B cell (primary cell): ENCODE results near the gene PCDH8. TPM values are rescaled to one million over a fixed set of nuclear protein-coding genes. Genes with fewer than 3 reads are reported as not detected.
A peak's percentile ranks its signal among the peaks of the same experiment; 100 is the strongest.

Experiments used
- ATAC-seq: fragments of 200-7000 bp; cut with Tn5 transposase; one replicate; pipeline ENCODE4 v1.10.0; 2021; ENCODE audit warnings: low read depth, mild to moderate bottlenecking, moderate number of reproducible peaks, moderate library complexity
- CTCF ChIA-PET: fragments of 350-600 bp; sonication (Branson Sonifier 250); formaldehyde crosslinking; loops from one replicate; lab custom pipeline; 2021; ENCODE audit warnings: antibody characterized with exemption, inconsistent platforms; lab: Charles Lee
- POLR2A ChIA-PET: fragments of 350-600 bp; sonication (Branson Sonifier 250); formaldehyde crosslinking; loops from one replicate; lab custom pipeline; 2021; ENCODE audit warnings: antibody characterized with exemption; lab: Charles Lee
- DNase-seq: peaks from one replicate; pipeline ENCODE4 v3.0.0; 2013
- H2AFZ ChIP-seq: 2 replicates; pipeline ENCODE4 v1.6.1; 2012; ENCODE audit warnings: mild to moderate bottlenecking, low read depth, low read length; ENCODE audit not compliant: insufficient read depth, poor library complexity, severe bottlenecking
- H3K27ac ChIP-seq, 2 donors: 1 replicate in 1 of 2; 2 replicates in 1 of 2; pipeline ENCODE4 v1.5.1; 2012 to 2013; ENCODE audit warnings: low read length in 2 of 2, mild to moderate bottlenecking in 2 of 2, moderate library complexity in 1 of 2
- H3K27me3 ChIP-seq, 4 experiments: fragments of 200-600 bp in 1 of 4; sonication (generic) in 1 of 4; replicated peaks in 1 of 4; 1 replicate in 2 of 4; 2 replicates in 2 of 4; pipeline versions ENCODE4 v1.6.1 to v1.7.0; 2013 to 2016; ENCODE audit warnings: low read length in 3 of 4, mild to moderate bottlenecking in 2 of 4, mixed read lengths in 1 of 4, moderate library complexity in 1 of 4; ENCODE audit not compliant: insufficient read depth in 4 of 4, control insufficient read depth in 3 of 4; ENCODE audit errors: control extremely low read depth in 1 of 4
- H3K36me3 ChIP-seq, 2 experiments: replicated peaks in 1 of 2; 1 replicate in 1 of 2; 2 replicates in 1 of 2; pipeline versions ENCODE4 v1.6.1 to v1.7.1; 2013; ENCODE audit warnings: low read length in 1 of 2; ENCODE audit not compliant: insufficient read depth in 2 of 2, control insufficient read depth in 1 of 2; ENCODE audit errors: control extremely low read depth in 1 of 2, extremely low read depth in 1 of 2
- H3K4me1 ChIP-seq, 2 donors: fragments of 200-600 bp in 1 of 2; sonication (generic) in 1 of 2; 1 replicate in 1 of 2; 2 replicates in 1 of 2; pipeline versions ENCODE4 v1.5.1 to v1.6.1; 2013 to 2017; ENCODE audit warnings: low read length in 2 of 2; ENCODE audit not compliant: control insufficient read depth in 2 of 2, insufficient read depth in 2 of 2
- H3K4me2 ChIP-seq: replicated peaks from 2 replicates; pipeline ENCODE3; 2012; ENCODE audit warnings: mild to moderate bottlenecking, low read depth, low read length; ENCODE audit not compliant: poor library complexity, severe bottlenecking
- H3K4me3 ChIP-seq, 5 experiments: fragments of 200-600 bp in 1 of 5; sonication (generic) in 1 of 5; 1 replicate in 3 of 5; 2 replicates in 2 of 5; pipeline versions ENCODE4 v1.5.1 to v1.7.0; 2011 to 2016; ENCODE audit warnings: low read length in 4 of 5, mild to moderate bottlenecking in 4 of 5, low read depth in 2 of 5, control low read depth in 1 of 5, moderate library complexity in 1 of 5; ENCODE audit not compliant: insufficient read depth in 1 of 5; ENCODE audit errors: control extremely low read depth in 1 of 5, extremely low read depth in 1 of 5
- H3K79me2 ChIP-seq: fragments of 200-600 bp; sonication (generic); one replicate; pipeline ENCODE4 v1.6.0; 2016; ENCODE audit warnings: low read length; ENCODE audit not compliant: control insufficient read depth, insufficient read depth
- H3K9ac ChIP-seq: fragments of 200-600 bp; sonication (generic); 2 replicates; pipeline ENCODE4 v1.6.1; 2017; ENCODE audit warnings: mild to moderate bottlenecking, low read length, moderate library complexity
- H3K9me3 ChIP-seq, 3 donors: one replicate each; pipeline versions ENCODE4 v1.6.1 to v1.7.1; 2013; ENCODE audit warnings: low read length in 2 of 3; ENCODE audit not compliant: control insufficient read depth in 2 of 3, insufficient read depth in 1 of 3; ENCODE audit errors: control extremely low read depth in 1 of 3
- H4K20me1 ChIP-seq: 2 replicates; pipeline ENCODE4 v1.6.0; 2012; ENCODE audit warnings: mild to moderate bottlenecking, low read length; ENCODE audit not compliant: insufficient read depth, control insufficient read depth, poor library complexity, severe bottlenecking
- H3K27ac Mint-ChIP-seq: one replicate; pipeline ENCODE4 v1.8.0; 2021; ENCODE audit warnings: mixed read lengths
- H3K27me3 Mint-ChIP-seq: one replicate; pipeline ENCODE4 v1.8.0; 2021; ENCODE audit warnings: mixed read lengths
- H3K4me1 Mint-ChIP-seq: one replicate; pipeline ENCODE4 v1.8.0; 2021; ENCODE audit warnings: mixed read lengths
- H3K4me3 Mint-ChIP-seq: one replicate; pipeline ENCODE4 v1.8.0; 2021; ENCODE audit warnings: mixed read lengths
- H3K9me3 Mint-ChIP-seq: one replicate; pipeline ENCODE4 v1.8.0; 2022; ENCODE audit warnings: mixed read lengths; ENCODE audit not compliant: insufficient read depth
- EZH2 ChIP-seq: IDR thresholded peaks from 2 replicates; pipeline ENCODE4 v1.6.1; 2012; ENCODE audit warnings: borderline replicate concordance, low read depth, mild to moderate bottlenecking, moderate library complexity, low read length; ENCODE audit not compliant: insufficient read depth, poor library complexity, severe bottlenecking
- WGBS: methylation state at CpG from one replicate; pipeline ENCODE4 v1.1.5; 2013; ENCODE audit warnings: missing lambda C conversion rate; ENCODE audit not compliant: insufficient coverage; 5-methylcytosine and 5-hydroxymethylcytosine counted together
- intact Hi-C: fragments of 100-400 bp; cut with micrococcal nuclease; formaldehyde crosslinking; loops from one replicate; pipeline ENCODE4 v1.10.0; 2022
- polyA minus RNA-seq: library from RNA; depleted of rRNA, polyadenylated mRNA; stranded (reverse); fragments of >200 nt; gene quantifications from 2 replicates; pipeline ENCODE4 v1.2.3, GENCODE V29; 2012
- polyA plus RNA-seq: library from polyadenylated mRNA; depleted of rRNA; stranded (reverse); fragments of >200 nt; gene quantifications from 2 replicates; pipeline ENCODE4 v1.2.3, GENCODE V29; 2012
- total RNA-seq, 2 donors: library from RNA; stranded (reverse); fragments of 120-200 nt in 1 of 2; gene quantifications; 1 replicate in 1 of 2; 2 replicates in 1 of 2; pipeline versions ENCODE4 v1.2.3 to v1.2.4, GENCODE V29; 2013 to 2022
- TF ChIP-seq, protein P1 (sequence below): fragments of 200-600 bp; IDR thresholded peaks from one replicate; pipeline ENCODE4 v1.8.0; 2022; ENCODE audit warnings: antibody characterized with exemption, mild to moderate bottlenecking

Gene PCDH8, protein sequence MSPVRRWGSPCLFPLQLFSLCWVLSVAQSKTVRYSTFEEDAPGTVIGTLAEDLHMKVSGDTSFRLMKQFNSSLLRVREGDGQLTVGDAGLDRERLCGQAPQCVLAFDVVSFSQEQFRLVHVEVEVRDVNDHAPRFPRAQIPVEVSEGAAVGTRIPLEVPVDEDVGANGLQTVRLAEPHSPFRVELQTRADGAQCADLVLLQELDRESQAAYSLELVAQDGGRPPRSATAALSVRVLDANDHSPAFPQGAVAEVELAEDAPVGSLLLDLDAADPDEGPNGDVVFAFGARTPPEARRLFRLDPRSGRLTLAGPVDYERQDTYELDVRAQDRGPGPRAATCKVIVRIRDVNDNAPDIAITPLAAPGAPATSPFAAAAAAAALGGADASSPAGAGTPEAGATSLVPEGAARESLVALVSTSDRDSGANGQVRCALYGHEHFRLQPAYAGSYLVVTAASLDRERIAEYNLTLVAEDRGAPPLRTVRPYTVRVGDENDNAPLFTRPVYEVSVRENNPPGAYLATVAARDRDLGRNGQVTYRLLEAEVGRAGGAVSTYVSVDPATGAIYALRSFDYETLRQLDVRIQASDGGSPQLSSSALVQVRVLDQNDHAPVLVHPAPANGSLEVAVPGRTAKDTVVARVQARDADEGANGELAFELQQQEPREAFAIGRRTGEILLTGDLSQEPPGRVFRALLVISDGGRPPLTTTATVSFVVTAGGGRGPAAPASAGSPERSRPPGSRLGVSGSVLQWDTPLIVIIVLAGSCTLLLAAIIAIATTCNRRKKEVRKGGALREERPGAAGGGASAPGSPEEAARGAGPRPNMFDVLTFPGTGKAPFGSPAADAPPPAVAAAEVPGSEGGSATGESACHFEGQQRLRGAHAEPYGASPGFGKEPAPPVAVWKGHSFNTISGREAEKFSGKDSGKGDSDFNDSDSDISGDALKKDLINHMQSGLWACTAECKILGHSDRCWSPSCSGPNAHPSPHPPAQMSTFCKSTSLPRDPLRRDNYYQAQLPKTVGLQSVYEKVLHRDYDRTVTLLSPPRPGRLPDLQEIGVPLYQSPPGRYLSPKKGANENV
- total RNA-seq (not detected in 2 replicates), polyA plus RNA-seq (not detected in 2 replicates), polyA minus RNA-seq (not detected in 2 replicates)
- not detected for total RNA-seq (2013)

DNA sequence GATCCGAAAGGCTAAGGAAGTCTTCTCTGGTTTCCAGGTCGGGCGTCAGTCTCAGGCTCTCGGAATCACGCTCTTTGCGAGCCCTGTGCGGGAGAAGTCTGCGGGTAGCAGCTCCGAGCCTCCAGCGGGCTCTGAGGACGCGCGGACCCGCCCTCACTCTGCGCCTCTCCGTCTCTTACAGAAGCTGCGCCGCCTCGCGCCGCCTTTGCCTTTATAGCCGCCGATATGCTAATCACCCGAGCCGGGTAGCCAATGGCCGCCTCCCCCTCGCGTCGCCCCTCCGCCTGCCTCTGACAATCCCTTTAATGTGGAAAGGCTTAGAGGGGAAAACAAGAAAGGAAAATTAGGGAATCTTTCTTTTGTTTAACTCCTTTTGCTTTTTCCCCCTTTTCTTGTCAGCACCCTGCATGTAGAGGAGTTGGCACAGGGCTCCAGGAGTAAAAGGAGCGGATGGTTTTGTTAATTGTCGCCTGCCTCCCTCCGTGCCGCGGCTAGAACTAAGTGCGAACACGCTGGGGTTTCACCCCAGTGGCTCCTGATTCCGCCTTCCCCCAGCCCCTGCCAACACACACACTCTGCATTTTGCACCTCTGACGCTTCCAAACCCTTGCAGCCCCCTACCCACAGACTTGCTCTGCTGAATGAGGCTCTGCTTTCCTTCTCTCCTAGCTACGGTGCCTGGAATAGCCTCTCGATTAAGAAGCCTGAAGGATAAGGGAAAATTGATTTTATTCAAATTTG is at the start of gene PCDH8:
Gene PCDH8 (minus strand): TSS at position 186 of the 741 bp plus-strand sequence. CDS start 204 bp downstream, outside the sequence.
- no peak within 1 kb of the TSS for H2AFZ ChIP-seq
- Mint-ChIP-seq H3K27ac (no peak within 1 kb of the TSS), H3K27me3 (peaks cover 59% of the 10 kb centered on the region), H3K9me3 (peaks cover 5% of the 10 kb centered on the region), H3K4me1 (peaks cover 31% of the 10 kb centered on the region), H3K4me3 (peak within 1 kb of the TSS; percentile 85)
- peaks cover 23 to 46% of the 10 kb centered on the region in 2 donors for H3K4me1 ChIP-seq
- no peaks in the 10 kb centered on the region for H3K79me2 ChIP-seq
- H3K4me3 ChIP-seq: no peak within 1 kb of the TSS
- peak; percentile 3 for DNase-seq
- POLR2A ChIA-PET: no interaction called here
- no peak within 1 kb of the TSS for H3K27ac ChIP-seq
- H3K36me3 ChIP-seq: no peaks in the 10 kb centered on the region
- 7% methylated on average over 27 of the region's 41 CpGs for WGBS
- no peak for ATAC-seq
- CTCF ChIA-PET: interaction anchor here (2.0 kb wide), 1 partner anchor 12 kb away, joined by 5 read pairs; no protein-coding TSS in a partner anchor
- no peaks in the 10 kb centered on the region for H4K20me1 ChIP-seq
- H3K4me2 ChIP-seq: no peak within 1 kb of the TSS
- no peak for TF ChIP-seq EZH2
- TF ChIP-seq, protein P1, sequence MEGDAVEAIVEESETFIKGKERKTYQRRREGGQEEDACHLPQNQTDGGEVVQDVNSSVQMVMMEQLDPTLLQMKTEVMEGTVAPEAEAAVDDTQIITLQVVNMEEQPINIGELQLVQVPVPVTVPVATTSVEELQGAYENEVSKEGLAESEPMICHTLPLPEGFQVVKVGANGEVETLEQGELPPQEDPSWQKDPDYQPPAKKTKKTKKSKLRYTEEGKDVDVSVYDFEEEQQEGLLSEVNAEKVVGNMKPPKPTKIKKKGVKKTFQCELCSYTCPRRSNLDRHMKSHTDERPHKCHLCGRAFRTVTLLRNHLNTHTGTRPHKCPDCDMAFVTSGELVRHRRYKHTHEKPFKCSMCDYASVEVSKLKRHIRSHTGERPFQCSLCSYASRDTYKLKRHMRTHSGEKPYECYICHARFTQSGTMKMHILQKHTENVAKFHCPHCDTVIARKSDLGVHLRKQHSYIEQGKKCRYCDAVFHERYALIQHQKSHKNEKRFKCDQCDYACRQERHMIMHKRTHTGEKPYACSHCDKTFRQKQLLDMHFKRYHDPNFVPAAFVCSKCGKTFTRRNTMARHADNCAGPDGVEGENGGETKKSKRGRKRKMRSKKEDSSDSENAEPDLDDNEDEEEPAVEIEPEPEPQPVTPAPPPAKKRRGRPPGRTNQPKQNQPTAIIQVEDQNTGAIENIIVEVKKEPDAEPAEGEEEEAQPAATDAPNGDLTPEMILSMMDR: no peak
- intact Hi-C loops: no loop called here
- peaks cover 0 to 82% (median 56%) of the 10 kb centered on the region in 4 experiments for H3K27me3 ChIP-seq
- H3K9ac ChIP-seq: no peak within 1 kb of the TSS
- H3K9me3 ChIP-seq: peaks cover 0 to 61% (median 6%) of the 10 kb centered on the region in 3 donors
